HG03097 (cell line): ENCODE results near the gene SEZ6L.

Source experiments
- ATAC-seq: cut with Tn5 transposase; IDR thresholded peaks from one replicate; pipeline ENCODE4 v1.9.1; 2021; ENCODE audit not compliant: unreplicated experiment, low FRiP score

Gene SEZ6L

DNA sequence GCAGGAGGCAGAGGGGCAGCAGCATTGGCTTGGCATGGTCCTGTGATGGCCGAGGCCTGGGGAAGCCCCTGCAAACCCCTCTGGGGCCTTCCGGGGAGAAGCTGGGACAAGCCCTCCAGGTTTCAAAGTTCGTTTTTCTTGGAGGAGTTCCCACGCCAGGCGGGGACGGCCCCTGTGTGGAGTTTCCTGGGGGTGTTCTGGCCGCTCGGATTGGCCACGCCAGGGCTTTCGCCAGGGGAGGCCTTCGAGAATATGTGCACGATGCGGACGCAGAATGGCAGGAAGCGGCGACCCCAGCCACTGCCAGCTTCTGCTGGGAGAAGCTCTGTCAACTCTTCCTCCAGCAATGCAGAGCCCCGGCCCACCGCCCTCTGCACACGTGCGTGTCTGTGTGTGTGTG is 157.5 kb downstream of the SEZ6L start:
- ATAC-seq, result no peak

GRCh38 chr22:26327306-26327705 is 158.0 kb downstream of the SEZ6L start:
- no peak for ATAC-seq

DNA sequence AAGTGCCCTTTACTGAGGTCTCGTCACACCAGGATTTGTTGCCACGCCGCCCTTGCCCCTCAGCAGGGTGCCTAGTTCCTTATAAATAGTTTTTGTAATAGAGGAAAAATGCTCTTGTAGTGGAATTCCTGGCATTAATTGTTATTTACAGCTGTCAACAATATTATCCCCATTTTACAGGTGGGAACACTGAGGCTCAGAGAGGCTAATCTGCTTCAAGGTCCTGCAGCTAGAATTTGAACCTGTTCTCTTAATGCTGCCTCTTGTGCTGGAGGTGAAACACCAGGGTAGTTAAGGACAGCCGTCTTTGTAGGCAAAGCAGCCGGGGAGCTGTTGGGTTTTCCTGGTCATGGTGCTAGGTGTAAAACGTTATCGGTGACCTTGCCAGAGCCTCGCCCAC is 159.0 kb downstream of the SEZ6L start:
- ATAC-seq, result no peak

DNA sequence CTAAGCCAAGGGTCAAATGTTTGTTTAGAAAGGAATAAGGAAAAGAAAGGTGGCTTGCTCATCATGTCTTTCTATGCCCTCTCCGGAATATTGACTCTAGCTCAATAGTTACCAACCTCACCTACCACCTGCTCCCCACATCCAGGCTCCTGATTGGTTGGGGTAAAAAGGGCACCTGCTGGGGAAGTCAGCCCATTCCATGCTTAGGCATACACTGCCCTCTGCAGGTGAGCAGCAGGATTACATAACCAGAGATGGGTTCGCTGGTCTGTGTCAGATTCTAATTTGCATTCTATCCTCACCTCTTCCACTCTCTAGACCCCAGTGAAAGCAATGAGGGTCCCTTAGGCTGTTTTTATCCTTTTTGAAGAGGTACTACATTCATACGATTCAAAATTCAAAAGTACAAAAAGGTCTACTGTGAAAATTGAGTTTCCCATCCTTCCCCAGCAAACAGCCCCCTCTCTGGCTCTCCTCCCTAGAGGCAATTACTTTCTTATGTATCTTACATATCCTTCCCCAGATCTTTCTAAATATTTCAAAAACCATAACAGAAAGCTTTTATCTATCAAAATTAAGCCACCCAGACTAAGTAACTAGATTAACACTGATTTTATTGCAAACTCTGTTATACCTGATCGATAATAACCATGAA is 161.8 kb downstream of the SEZ6L start:
- no peak for ATAC-seq

DNA sequence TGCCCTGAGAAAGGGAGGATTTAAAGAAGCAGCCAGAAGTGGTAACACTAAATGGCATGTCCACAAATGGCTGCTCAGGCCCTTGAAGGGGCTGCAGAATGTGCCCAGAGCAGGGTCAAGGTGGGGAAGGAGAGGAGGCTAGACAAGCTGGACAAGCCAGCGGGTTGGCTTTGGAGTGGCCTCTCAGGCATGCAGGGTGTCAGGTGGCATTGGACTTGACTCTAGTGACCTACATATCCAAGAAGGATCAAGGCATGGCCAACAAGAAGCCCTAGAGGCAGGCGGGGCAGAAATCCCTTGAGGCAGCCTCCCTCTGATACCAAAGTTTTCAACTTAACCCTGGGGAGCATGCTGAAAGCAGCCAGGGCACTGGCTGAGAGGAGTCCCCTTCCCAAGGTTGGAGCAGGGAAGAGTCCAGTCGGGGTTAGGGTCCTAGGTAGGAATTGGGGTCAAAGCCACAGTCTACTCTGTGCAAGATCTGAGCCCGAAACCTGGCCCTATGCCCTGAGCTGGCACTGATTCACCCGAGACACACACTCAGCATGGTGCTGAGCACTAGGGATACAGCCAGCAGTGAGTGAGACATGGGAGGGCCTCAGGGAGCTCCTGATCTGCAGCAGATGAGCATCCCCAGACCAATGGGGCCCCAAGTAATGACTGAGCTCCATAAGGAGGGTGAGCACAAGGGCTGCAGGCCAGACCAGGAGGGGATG is 164.0 kb downstream of the SEZ6L start:
- no peak for ATAC-seq

GRCh38 chr22:26334232-26334631 is 165.0 kb downstream of the SEZ6L start:
- ATAC-seq, result no peak

- ATAC-seq, result no peak
Measured at GRCh38 chr22:26336773-26337172, 167.5 kb downstream of the SEZ6L start.

DNA sequence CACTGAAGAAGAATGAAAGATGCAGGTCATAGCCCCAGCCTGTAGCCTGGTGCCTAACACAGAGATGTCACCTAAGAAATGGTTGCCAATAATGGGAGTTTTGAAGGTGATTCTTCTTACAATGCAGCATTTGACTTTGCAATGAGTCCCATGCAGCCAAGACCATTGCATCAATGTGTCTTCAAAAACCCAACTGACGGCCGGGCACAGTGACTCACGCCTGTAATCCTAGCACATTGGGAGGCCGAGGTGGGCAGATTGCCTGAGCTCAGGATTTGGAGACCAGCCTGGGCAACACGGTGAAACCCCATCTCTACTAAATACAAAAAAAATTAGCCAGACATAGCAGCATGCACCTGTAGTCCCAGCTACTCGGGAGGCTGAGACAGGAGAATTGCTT is 170.5 kb downstream of the SEZ6L start:
- ATAC-seq, result no peak

- ATAC-seq, result no peak
Measured at GRCh38 chr22:26342745-26343410, 173.6 kb downstream of the SEZ6L start.

DNA sequence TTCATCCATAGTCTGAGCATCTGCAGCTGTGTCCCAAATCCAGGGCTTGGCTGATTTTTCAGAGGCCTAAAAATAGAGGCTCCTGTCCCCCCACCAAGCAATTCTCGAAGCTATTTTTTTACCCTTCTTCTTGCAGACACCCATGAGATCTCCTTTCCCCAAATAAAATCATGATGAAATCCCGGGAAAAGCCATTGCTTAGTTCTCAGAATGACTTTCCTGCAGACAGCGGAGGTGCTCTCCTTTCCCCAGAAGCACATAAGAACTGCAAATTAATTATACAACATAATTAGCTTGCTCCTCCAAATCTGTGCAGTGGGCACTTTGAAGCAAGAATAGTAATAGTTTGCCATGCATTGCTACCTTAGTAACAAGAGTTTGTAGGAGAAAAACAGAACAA is 176.2 kb downstream of the SEZ6L start:
- ATAC-seq, result no peak

DNA sequence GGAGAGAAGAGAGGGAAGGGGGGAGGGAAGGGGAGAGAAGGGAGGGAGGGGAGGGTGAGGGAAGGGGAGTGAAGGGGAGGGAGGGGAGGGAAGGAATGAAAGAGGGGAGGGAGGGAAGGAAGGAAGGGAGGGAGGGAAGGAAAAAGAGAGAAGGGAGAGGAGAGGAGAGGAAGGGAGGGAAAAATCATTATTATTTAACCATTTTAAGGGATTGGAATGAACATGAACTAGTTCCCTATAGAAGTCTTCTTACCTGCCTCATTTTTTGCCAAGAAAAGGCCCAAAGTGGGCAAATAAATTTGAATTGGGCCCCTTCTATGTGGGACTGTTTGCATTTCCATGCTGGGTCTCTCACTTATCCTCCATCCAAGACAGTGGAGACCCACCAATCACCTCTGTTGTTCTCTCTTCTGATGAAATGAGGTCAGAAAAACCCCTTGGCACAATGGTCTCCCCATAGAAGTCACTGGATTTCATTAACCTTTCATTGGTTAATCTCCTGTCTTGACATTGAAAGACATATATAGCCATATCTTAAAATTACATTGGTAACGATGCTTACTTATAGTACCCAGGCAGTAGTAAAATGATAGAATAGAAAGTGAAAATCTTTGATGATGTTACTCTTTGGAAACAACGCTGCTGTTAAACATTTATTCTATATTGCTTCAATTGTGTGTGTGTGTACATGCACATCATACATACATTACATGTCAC is 179.7 kb downstream of the SEZ6L start:
- no peak for ATAC-seq

DNA sequence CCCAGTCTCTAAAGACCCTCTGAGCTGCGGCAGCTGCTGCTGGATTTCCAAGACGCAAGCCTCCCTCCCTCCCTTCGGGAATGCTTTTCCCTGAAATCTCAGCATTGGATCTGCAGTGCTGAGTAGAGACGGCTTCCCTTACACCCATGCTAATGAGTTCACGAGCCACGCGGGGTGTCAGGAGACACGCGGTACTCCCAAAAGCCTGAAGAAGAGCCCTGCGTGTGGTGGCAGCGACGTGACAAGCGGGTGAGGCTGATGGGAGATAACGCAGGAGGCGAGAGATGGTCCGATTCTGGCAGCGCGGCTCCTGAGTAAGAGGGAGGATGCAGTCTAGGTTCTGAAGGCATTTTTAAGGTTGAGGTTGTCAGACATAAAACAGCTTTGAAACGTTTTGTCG is 185.4 kb downstream of the SEZ6L start:
- no peak for ATAC-seq

- no peak for ATAC-seq
Measured at GRCh38 chr22:26357281-26357680, 188.0 kb downstream of the SEZ6L start.

DNA sequence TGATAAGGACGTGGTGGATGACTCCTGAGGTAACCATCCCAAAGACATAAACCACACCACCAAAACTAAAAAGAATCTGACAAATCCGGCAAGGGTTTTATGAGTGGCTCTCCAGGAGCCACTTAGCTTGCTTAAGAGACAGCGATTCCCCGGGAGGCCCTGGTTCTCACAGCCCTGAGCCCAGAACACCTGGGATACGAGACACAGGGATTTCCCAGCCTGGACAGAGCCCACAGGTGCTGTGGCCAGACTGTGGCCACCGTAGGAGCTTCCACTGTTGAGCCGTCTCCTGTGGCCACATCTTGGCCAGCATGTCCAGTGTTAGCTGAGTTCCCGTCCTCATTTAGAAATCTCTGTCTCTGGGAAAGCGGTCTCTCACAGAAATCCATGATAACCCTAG is 188.6 kb downstream of the SEZ6L start:
- ATAC-seq, result no peak

- no peak for ATAC-seq
Measured at GRCh38 chr22:26359156-26359555, 189.9 kb downstream of the SEZ6L start.

GRCh38 chr22:26360169-26360885 is 191.1 kb downstream of the SEZ6L start:
- no peak for ATAC-seq

DNA sequence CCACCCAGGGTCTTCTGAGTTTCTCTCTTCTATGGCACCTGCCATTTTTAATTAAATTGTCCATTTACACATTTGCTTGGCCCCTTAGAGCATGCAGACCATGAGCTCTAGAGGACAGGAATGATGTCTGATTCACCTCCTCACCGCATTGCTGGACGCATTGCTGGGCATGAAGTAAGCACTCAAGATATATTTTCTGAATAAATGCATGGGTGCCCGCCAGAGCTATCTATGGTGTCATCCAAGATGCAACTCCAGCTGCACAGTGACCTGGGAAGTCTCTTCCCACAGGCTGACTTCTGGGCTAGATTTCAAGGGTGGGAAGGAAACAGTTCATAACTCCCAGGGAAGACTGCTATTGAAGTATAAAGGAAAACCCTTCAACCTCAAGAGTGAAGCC is 193.2 kb downstream of the SEZ6L start:
- ATAC-seq, result no peak

GRCh38 chr22:26364066-26365015 is 195.1 kb downstream of the SEZ6L start:
- ATAC-seq, result no peak

GRCh38 chr22:26367402-26368245 is 198.4 kb downstream of the SEZ6L start:
- ATAC-seq, result no peak
